Measurements from ENCODE around the gene ADRM1. TPM values are rescaled to one million over a fixed set of nuclear protein-coding genes. Genes with fewer than 3 reads are reported as not detected.

The ADRM1 gene
- polyA plus RNA-seq, 1 experiment: 58.5 TPM

- no peak for DNase-seq (ENCODE audit: low read depth, low spot score)
- POLR2A ChIA-PET: no interaction called here
- no peak for TF ChIP-seq CTCF (IDR thresholded peaks at IDR 0.05; ENCODE audit: low read depth, low read length)
- no peak overlapping the region for H3K27ac ChIP-seq (ENCODE audit: low read depth, low read length)
- no peak overlapping the region for H3K4me3 ChIP-seq (ENCODE audit: low read depth, low read length)
- no peaks in the 10 kb centered on the region for H3K27me3 ChIP-seq (ENCODE audit: control insufficient read depth, insufficient read depth, low read length)
- no peaks in the 10 kb centered on the region; the same call in 1 of the 2 replicates for H3K9me3 ChIP-seq (ENCODE audit: control insufficient read depth, insufficient read depth, low read length)
- CTCF ChIA-PET: no interaction called here
Observed at GRCh38 chr20:62282877-62283503, 19.8 kb upstream of the ADRM1 start.

- H3K27me3 ChIP-seq (ENCODE audit: control insufficient read depth, insufficient read depth, low read length): no peaks in the 10 kb centered on the region
- no peak overlapping the region for H3K27ac ChIP-seq (ENCODE audit: low read depth, low read length)
- TF ChIP-seq CTCF (IDR thresholded peaks at IDR 0.05; ENCODE audit: low read depth, low read length): no peak
- POLR2A ChIA-PET: no interaction called here
- CTCF ChIA-PET: interaction anchor here (0.7 kb wide), 1 partner anchor 18 kb away, joined by 5 read pairs; no protein-coding TSS in a partner anchor
- no peak for DNase-seq (ENCODE audit: low read depth, low spot score)
- H3K4me3 ChIP-seq (ENCODE audit: low read depth, low read length): no peak overlapping the region
- no peaks in the 10 kb centered on the region; the same call in 1 of the 2 replicates for H3K9me3 ChIP-seq (ENCODE audit: control insufficient read depth, insufficient read depth, low read length)
Observed at GRCh38 chr20:62284448-62284847, 18.3 kb upstream of the ADRM1 start.

GRCh38 chr20:62285151-62285550 lies 17.6 kb upstream of the ADRM1 start:
- Histone ChIP-seq H3K27me3 (ENCODE audit: control insufficient read depth, insufficient read depth, low read length) (no peaks in the 10 kb centered on the region), H3K4me3 (ENCODE audit: low read depth, low read length) (no peak overlapping the region), H3K9me3 (ENCODE audit: control insufficient read depth, insufficient read depth, low read length) (no peaks in the 10 kb centered on the region; the same call in 1 of the 2 replicates), H3K27ac (ENCODE audit: low read depth, low read length) (no peak overlapping the region)
- ChIA-PET POLR2A (no interaction called here), CTCF (no interaction called here)
- TF ChIP-seq CTCF (IDR thresholded peaks at IDR 0.05; ENCODE audit: low read depth, low read length): no peak
- DNase-seq (ENCODE audit: low read depth, low spot score): no peak

GRCh38 chr20:62285722-62286121 lies 17.1 kb upstream of the ADRM1 start:
- no peak for DNase-seq (ENCODE audit: low read depth, low spot score)
- ChIA-PET POLR2A (no interaction called here), CTCF (no interaction called here)

More at GRCh38 chr20:62285722-62286121, 17.1 kb upstream of the ADRM1 start:
- H3K4me3 ChIP-seq (ENCODE audit: low read depth, low read length): no peak overlapping the region
- no peaks in the 10 kb centered on the region for H3K27me3 ChIP-seq (ENCODE audit: control insufficient read depth, insufficient read depth, low read length)
- no peak overlapping the region for H3K27ac ChIP-seq (ENCODE audit: low read depth, low read length)
- no peak for TF ChIP-seq CTCF (IDR thresholded peaks at IDR 0.05; ENCODE audit: low read depth, low read length)
- no peaks in the 10 kb centered on the region; the same call in 1 of the 2 replicates for H3K9me3 ChIP-seq (ENCODE audit: control insufficient read depth, insufficient read depth, low read length)

All from AG04450 (cell line).